GM19193 (cell line): Measurements from ENCODE around the gene LAT.
A peak's percentile ranks its signal among the peaks of the same experiment; 100 is the strongest.

Source experiments
- POLR2A ChIP-seq: IDR thresholded peaks from 4 replicates; pipeline ENCODE4 v1.6.1; 2011; ENCODE audit not compliant: insufficient read depth, insufficient read length; ENCODE audit errors: extremely low read depth

Gene LAT

DNA sequence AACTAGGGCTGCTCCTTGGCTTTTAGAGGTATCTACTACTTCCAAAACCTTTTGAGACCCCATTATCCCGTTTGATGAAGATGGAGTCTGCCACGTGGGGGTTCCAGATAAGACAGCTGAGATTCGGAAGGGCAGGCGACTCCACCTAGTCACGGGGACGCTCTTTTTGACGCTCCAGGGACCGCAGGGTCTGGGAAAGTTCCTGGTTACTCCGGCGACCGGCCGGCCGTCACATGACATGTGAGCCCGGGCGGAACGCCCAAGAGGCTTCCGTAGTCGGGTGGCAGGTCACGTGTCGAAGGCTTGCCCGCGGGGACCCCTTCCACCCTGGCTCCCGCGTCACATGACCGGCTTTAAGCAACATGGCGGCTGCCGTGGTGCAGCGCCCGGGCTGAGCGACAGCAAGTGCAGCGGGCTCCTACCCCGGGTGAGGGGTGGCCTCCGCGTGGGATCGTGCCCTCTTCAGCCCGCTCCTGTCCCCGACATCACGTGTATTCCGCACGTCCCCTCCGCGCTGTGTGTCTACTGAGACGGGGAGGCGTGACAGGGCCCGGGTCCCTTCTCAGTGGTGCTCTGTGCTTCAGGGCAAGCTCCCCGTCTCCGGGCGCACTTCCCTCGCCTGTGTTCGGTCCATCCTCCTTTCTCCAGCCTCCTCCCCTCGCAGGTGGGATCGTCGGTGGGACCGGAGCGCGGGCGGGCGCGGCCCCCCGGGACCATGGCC lies 10.3 kb upstream of the LAT start, which contains the start of gene SPNS1:
TSS of gene SPNS1 (plus strand) at position 342 of the 721 bp plus-strand sequence. CDS start at position 716, 374 bp downstream.
- peak; percentile 83 for TF ChIP-seq POLR2A

DNA sequence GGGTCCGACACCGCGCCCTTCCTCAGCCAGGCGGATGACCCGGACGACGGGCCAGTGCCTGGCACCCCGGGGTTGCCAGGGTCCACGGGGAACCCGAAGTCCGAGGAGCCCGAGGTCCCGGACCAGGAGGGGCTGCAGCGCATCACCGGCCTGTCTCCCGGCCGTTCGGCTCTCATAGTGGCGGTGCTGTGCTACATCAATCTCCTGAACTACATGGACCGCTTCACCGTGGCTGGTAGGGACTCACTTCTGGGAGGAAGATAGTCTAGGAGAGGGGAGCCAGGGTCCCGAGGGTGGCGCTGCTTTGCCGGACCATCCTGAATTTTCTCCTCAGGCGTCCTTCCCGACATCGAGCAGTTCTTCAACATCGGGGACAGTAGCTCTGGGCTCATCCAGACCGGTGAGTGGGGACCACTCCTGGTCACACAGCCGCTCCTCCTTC lies 9.7 kb upstream of the LAT start:
- TF ChIP-seq POLR2A: no peak

DNA sequence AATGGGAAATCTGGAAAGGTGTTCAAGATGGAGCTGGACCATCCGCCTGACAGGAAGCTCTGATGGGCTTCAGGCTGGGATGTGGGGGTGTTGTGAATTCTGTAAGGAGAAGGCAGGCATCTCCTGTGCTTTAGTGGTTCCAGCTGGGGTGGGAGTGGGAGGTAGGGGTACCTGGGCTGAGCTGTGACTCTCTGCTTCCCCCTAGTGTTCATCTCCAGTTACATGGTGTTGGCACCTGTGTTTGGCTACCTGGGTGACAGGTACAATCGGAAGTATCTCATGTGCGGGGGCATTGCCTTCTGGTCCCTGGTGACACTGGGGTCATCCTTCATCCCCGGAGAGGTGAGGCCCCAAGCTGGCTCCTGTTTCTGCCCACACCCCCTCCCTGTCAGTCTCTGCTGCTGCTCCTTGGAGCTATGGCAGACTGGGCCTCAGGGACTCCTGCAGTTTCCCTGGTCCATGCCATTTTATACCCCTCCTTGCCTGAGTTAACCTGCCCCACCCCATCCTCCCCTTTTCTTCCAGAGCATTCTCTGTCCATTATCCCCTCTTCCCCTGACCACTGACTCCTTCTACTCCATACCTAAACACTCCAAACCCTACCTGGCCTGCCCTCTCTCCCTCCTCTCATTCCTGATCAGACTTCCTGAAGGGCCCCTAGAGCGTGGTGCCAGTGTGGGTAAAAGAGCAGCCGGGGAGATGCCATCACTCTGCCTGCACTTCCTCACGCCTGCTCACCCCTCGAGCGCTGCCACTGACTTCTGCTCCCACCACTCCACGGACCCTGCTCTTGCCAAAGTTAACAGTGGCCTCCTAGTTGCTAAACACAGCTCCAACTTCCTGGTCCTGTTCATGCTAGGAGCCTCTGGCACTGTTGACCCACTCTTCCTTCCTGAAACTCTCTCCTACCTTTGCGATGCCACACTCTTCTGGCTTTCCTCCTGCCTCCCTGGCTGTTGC lies 6.9 kb upstream of the LAT start:
- no peak for TF ChIP-seq POLR2A

- TF ChIP-seq POLR2A: no peak
Measured at GRCh38 chr16:28980929-28981328, 3.9 kb upstream of the LAT start.

DNA sequence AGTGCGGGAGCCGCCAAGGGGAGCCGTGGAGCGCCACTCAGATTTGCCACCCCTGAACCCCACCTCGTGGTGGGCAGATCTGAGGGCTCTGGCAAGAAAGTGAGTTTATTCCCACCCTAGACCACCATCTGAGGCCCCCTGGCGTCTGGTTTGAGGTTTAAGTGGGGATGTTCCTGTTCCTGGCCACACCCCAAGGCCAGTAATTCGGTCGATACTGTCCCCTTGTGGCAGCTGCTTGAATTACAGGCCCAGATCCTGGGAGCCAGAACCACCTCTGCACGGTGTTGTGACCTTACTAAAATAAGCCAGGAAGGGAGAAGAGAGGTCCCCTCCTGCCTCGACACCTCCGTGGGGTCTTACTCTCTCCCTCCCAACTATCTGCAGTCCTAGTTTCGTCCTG lies 3.3 kb upstream of the LAT start:
- TF ChIP-seq POLR2A: no peak

DNA sequence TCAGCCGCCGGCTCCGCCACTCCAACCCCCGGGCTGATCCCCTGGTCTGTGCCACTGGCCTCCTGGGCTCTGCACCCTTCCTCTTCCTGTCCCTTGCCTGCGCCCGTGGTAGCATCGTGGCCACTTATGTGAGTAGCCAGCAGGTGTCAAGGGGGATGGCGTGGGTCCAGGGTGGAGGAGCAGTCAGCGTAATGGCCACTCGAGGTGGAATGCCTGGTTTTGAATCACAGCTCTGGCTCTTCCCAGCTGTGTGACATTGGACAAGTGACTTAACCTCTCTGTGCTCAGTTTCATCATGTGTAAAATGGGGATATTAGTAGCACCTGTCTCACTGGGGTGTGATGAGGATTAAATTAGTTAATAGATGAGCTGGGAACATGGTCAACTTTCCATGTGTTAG lies 2.4 kb upstream of the LAT start:
- TF ChIP-seq POLR2A: no peak

DNA sequence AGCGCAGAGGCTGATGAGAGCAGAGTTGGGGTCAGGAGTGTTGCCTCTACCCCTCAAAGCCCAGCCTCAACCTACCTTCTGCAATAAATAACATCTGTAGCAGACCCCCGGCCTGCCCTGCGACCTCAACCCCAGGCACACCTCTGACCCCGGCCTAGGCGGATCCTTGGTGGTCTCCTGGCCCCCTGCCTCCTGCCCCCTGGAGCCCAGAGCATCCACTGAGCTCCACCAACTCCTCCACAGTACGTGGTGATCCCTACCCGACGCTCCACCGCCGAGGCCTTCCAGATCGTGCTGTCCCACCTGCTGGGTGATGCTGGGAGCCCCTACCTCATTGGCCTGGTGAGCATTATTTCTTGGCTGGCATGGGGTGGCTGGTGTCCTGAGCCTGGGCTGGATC lies 1.9 kb upstream of the LAT start:
- TF ChIP-seq POLR2A: no peak

DNA sequence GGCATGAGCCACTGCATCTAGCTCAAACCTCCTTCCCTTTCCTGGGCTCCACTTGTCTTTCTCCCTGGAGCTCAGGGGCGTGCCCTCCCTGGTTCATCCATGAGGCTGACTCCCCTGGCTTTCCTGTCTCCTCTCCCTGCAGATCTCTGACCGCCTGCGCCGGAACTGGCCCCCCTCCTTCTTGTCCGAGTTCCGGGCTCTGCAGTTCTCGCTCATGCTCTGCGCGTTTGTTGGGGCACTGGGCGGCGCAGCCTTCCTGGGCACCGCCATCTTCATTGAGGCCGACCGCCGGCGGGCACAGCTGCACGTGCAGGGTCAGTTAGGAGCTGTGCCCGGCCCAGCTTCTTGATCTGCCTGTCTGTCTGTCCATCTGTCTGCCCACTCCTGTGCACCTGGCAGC lies 1.2 kb upstream of the LAT start:
- no peak for TF ChIP-seq POLR2A

GRCh38 chr16:28984091-28984490 lies 761 bp upstream of the LAT start:
- TF ChIP-seq POLR2A: no peak

DNA sequence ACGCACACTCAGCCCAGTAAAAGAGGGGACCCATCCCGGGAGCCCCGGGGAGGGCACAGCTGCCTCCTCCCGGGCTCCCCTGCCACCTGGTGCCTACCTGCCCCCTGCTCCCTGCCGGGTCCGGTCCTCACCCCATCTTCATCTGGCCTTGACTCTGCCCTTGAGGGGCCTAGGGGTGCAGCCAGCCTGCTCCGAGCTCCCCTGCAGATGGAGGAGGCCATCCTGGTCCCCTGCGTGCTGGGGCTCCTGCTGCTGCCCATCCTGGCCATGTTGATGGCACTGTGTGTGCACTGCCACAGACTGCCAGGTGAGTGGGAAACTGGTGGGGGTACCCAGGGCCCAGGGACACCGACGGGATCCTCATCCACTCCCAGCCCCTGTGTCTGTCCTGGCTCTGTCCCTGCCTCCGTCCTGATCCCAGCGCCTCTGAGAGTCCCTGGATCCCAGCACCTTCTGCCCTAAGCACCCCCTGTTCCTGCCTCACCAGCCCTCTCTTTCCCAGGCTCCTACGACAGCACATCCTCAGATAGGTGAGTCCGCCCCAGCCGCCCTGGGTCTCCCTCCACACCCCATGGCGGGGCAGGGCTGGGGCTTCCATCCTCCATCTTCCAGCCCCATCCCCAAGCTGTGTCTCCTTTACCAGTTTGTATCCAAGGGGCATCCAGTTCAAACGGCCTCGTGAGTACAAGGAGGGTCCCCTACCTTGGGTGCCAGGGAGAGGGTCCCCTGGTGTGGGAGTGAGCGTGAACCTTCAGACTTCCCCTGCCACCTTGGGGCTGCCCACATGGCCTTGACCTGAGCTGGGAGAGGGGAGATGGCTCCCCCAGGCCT lies 574 bp downstream of the LAT start:
- TF ChIP-seq POLR2A: no peak

DNA sequence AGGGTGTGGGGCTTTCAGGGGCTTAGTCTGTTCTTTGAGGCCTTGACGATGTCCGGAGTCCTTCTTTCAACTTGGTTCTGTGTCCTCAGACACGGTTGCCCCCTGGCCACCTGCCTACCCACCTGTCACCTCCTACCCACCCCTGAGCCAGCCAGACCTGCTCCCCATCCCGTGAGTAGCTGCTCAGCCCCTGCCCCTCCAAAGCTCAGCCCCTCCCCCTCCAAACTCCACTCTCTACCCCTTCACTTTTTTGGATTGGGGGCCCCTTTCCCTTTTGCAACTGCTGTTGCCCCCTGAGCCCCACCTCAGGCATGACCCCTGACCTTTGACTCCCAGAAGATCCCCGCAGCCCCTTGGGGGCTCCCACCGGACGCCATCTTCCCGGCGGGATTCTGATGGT lies 1.2 kb downstream of the LAT start:
- TF ChIP-seq POLR2A: no peak

DNA sequence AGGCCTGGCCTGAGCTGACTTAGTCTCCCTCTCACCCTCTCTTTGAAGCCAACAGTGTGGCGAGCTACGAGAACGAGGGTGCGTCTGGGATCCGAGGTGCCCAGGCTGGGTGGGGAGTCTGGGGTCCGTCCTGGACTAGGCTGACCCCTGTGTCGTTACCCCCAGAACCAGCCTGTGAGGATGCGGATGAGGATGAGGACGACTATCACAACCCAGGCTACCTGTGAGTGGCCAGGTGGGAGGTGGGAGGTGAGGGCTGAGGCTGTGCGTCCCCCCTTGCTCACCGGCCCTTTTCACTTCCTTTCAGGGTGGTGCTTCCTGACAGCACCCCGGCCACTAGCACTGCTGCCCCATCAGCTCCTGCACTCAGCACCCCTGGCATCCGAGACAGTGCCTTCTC lies 1.6 kb downstream of the LAT start:
- no peak for TF ChIP-seq POLR2A

DNA sequence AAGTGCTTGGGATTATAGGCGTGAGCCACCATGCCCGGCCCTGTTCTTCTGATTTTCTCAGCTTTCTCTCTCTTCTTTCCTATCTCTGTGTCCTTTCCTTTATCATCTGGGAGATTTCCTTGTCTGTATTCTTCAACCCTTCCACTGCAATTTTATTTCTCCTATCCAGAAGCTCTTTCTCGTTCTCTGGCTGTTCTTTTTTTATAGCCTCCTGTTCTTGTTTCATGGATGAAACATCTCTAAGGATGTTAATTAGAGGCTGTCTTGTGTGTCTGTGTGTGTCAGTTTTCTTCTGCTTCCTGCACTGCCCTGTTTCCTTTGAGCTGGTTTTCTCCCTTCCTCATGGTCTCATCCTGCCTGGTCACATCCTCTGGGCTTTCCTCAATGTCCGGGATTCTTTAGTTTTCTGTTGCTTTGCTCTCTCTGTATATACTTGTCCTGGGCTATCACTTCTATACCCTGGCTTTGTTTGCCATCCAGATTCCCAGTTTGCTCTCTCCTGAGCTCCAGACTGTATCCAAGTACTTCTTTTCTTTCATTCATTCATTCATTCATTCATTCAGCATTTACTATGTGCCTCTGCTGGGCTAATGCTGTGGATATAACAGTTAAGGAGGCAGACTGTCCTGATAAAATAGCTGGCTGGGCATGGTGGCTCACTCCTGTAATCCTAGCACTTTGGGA lies 2.5 kb downstream of the LAT start:
- no peak for TF ChIP-seq POLR2A

DNA sequence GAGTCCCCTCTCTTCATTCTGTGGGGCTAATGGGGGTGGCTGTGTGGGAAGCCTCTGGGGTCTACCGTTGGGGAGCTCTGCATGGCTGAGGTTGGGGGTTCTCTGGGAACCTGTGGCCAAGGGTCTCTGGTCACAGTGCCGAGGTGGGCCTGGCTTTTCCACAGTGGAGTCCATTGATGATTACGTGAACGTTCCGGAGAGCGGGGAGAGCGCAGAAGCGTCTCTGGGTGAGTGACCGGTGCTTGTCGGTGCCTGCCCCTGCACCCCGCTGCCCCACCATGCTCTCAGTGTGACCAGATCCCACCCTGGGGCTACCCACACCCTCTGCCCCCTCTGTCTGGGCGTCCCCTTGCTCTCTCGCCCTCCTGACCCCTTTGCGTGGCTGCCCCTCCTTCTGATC lies 4.5 kb downstream of the LAT start:
- no peak for TF ChIP-seq POLR2A

- no peak for TF ChIP-seq POLR2A
Measured at GRCh38 chr16:28990375-28991040, 5.7 kb downstream of the LAT start.

DNA sequence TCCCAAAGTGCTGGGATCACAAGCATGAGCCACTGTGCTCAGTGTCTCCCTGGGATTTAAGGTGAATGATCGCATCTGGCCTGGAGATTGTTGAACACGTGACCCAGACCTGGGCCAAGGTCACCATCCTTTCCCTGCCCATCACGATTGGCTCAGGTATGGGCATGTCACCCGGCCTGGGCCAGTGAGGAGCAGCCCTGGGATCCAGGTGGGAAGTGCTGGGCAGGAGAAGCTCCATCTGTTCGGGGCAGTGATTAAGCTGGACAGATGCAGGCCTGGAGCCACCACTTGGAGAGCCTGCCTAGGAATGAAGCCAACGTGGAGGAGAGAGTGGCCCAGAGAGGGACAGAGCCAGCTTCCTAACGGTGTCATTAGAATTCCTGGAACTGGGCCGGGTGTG lies 6.8 kb downstream of the LAT start:
- no peak for TF ChIP-seq POLR2A
